ENCODE results near the gene PRCP.
A peak's percentile ranks its signal among the peaks of the same experiment; 100 is the strongest.

PRCP gene

DNA sequence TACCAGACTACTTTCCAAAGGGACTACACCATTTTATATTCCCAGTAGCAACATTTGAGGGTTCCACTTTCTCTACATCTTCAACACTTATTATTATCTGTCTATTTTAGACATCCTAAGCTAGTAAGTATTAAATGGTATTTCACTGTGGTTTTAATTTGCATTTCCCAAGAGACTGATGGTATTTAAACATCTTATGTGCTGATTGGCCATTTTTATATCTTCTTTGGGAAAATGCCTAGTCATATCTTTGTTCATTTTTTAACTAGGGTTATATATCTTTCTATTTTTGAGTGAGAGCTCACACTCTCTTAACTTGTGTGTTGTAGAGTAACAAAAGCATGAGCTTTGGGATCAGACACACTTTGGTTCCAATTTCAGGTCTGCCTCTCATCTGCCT is 73.7 kb downstream of the PRCP start:
- Mint-ChIP-seq H3K4me3 (no peak overlapping the region), H3K27ac (no peak overlapping the region), H3K9me3 (no peaks in the 10 kb centered on the region), H3K27me3 (ENCODE audit: low read depth) (no peaks in the 10 kb centered on the region), H3K4me1 (peaks cover 12% of the 10 kb centered on the region), H3K36me3 (ENCODE audit: low read depth) (peaks cover 8% of the 10 kb centered on the region)
- TF ChIP-seq, protein P1, sequence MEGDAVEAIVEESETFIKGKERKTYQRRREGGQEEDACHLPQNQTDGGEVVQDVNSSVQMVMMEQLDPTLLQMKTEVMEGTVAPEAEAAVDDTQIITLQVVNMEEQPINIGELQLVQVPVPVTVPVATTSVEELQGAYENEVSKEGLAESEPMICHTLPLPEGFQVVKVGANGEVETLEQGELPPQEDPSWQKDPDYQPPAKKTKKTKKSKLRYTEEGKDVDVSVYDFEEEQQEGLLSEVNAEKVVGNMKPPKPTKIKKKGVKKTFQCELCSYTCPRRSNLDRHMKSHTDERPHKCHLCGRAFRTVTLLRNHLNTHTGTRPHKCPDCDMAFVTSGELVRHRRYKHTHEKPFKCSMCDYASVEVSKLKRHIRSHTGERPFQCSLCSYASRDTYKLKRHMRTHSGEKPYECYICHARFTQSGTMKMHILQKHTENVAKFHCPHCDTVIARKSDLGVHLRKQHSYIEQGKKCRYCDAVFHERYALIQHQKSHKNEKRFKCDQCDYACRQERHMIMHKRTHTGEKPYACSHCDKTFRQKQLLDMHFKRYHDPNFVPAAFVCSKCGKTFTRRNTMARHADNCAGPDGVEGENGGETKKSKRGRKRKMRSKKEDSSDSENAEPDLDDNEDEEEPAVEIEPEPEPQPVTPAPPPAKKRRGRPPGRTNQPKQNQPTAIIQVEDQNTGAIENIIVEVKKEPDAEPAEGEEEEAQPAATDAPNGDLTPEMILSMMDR (IDR thresholded peaks at IDR 0.05; ENCODE audit: unreplicated experiment in 3 of 3) = no peak

DNA sequence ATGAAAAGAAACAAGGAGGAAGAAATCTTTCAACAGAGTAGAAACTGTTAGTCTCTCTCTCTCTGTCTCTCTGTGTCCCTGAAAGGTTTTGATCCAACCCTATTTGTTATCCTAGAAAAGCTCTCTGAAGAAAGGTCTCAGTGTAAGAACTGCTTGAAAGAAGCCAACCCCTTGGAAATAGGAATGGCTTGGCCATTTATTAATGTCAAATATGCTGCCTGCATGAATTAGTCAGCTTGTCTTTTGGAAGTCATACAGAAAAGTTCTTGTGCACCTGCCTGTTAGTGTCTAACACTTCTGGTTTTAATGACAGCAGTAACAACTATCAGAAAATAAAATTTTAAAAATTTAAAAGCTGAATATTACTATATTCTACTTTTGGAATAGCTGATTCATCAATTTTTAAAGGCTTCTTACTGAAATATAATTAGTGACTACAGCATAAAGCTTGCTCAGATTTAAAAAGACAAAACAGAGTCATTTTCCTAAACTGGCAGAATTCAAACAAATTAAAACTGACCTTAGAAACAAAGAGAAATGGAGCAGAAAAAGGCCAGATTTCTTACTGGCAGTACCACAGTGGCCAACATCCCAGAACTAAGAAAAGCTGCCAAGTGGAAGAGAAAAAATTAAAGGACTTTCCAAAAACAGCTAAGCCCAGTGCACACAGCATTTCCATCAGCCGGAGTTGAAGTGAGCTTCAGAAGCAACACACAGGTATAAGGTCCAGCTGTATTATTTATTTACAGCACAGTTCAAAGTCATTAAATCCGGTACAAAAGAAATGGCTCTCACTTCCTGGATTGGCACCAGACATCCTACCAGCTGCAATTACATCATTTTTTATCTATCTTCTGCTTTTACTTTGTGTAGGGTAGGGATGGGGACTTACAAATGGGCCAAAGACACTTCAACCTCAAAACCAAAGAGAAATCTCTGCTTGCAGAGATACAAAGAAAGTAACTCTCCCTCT is 76.3 kb downstream of the PRCP start:
- H3K9me3 Mint-ChIP-seq = no peaks in the 10 kb centered on the region
- peaks cover 8% of the 10 kb centered on the region for H3K36me3 Mint-ChIP-seq (ENCODE audit: low read depth)
- TF ChIP-seq, protein P1 (IDR thresholded peaks at IDR 0.05; ENCODE audit: unreplicated experiment in 3 of 3) = no peak
- peaks cover 12% of the 10 kb centered on the region for H3K4me1 Mint-ChIP-seq
- peak overlapping the region; percentile 64 to 86 (median 65) for H3K27ac Mint-ChIP-seq
- H3K4me3 Mint-ChIP-seq = no peak overlapping the region
- no peaks in the 10 kb centered on the region for H3K27me3 Mint-ChIP-seq (ENCODE audit: low read depth)

DNA sequence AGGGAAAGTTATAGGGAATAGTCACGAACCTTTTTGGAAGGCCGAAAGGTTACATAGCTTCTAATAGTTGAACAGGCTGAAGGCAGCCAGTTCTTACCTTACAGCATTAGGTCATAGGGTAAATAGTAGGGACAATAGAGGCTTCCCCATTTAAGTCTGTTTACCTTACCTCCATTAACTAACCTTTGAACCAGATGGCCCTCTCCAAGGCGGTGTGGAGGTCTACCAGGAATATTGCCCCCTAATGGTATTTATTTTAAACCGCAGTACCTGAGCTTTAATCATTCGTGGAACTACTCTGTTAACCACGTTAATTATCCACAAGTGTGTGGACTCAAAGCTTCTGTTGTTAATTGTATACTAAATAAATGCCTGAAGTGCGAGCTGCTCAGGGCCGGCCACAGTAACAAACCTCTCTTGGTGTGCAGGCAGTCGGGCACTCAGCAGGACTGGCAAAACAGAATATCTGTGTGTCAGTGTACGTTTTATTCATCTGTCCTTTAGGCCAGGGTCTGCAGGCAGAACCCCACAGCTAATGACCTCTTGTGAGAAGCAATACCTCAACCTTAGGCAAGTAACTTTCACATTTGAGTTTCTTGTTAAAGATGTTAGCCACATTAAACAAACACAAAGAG is 81.7 kb downstream of the PRCP start:
- H3K9me3 Mint-ChIP-seq = no peaks in the 10 kb centered on the region

DNA sequence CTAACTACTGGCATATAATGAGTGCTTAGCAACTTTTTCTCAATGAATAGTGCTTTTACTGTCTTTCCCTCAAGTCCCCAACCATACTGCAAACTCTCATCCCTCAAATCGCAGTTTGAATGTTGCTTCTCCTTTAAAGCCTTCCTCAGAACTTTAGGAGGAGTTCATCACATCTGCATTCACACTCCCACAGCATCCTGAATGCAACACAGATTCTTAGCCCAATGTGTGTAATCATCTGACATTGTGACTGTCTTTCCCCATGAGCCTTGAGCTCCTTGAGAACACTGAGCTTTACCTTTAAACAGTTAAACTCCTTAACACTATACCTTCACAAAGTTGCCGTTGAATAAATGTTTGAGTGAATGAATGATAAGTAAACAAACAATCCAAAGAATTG is 84.8 kb downstream of the PRCP start:
- TF ChIP-seq, protein P1 (IDR thresholded peaks at IDR 0.05; ENCODE audit: unreplicated experiment in 3 of 3) = no peak
- Mint-ChIP-seq H3K9me3 (no peaks in the 10 kb centered on the region), H3K36me3 (ENCODE audit: low read depth) (no peaks in the 10 kb centered on the region), H3K4me1 (peaks cover 13% of the 10 kb centered on the region), H3K4me3 (no peak overlapping the region), H3K27me3 (ENCODE audit: low read depth) (peaks cover 4% of the 10 kb centered on the region), H3K27ac (no peak overlapping the region)

More for the DNA sequence above, 81.7 kb downstream of the PRCP start:
- Mint-ChIP-seq H3K27ac (peak overlapping the region in 1 of 3 experiments; percentile 75), H3K27me3 (ENCODE audit: low read depth) (peaks cover 4% of the 10 kb centered on the region), H3K4me3 (no peak overlapping the region), H3K36me3 (ENCODE audit: low read depth) (peaks cover 3% of the 10 kb centered on the region), H3K4me1 (peaks cover 17% of the 10 kb centered on the region)
- TF ChIP-seq, protein P1 (IDR thresholded peaks at IDR 0.05; ENCODE audit: unreplicated experiment in 3 of 3) = no peak

DNA sequence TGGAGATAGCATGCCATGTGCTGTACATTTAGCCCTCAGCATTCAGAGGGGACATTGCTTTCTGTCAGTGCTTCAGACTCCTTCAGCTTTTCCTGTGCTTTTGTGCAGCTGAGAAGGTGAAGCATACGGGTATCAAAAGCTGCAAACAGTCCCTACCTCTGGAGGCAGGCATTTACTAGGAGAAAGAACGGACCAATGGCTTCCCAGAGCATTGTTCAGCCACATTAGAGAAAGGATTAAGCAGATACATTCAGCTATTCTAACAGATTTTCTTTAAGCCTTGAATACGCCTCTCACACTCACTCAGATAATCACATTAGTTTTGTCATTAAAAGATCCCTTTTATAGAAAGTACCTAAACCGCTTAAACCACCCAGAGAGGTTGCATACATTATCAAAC is 85.9 kb downstream of the PRCP start:
- Mint-ChIP-seq H3K9me3 (no peaks in the 10 kb centered on the region), H3K36me3 (ENCODE audit: low read depth) (no peaks in the 10 kb centered on the region), H3K27me3 (ENCODE audit: low read depth) (peaks cover 4% of the 10 kb centered on the region), H3K27ac (peak overlapping the region in 1 of 3 experiments; percentile 1), H3K4me3 (no peak overlapping the region), H3K4me1 (peaks cover 13% of the 10 kb centered on the region)
- TF ChIP-seq, protein P1 (IDR thresholded peaks at IDR 0.05; ENCODE audit: unreplicated experiment in 3 of 3) = no peak
